K562 (cell line): Measurements from ENCODE around the gene ZNF628. TPM values are rescaled to one million over a fixed set of nuclear protein-coding genes. Genes with fewer than 3 reads are reported as not detected.

Experiments
- polyA plus RNA-seq, 8 experiments: library from polyadenylated mRNA; depleted of rRNA in 4 of 8; stranded (reverse) in 5 of 8; unstranded in 3 of 8; fragments of >200 nt; fragmentation: Nextera tagmentation in 2 of 8; fragmentation: Illumina TruSeq in 1 of 8; extraction: Ambion mirVana in 2 of 8; extraction: Trizol in 1 of 8; gene quantifications; 2 replicates each; pipeline versions ENCODE4 v1.2.1 to v1.2.3, GENCODE V29; 2011 to 2014; ENCODE audit warnings: inconsistent platforms in 1 of 8, missing spikeins in 1 of 8
- total RNA-seq, 7 experiments: library from RNA; depleted of rRNA in 6 of 7; stranded (reverse); fragments of >200 nt in 6 of 7; fragmentation: Illumina TruSeq in 2 of 7; extraction: Trizol in 2 of 7; gene quantifications; 2 replicates each; pipeline versions ENCODE4 v1.2.1 to v1.2.3, GENCODE V29; 2011 to 2021; ENCODE audit warnings: low replicate concordance in 1 of 7
- TF ChIP-seq, protein P1 (sequence below), 2 experiments: IDR thresholded peaks in 1 of 2; conservative IDR thresholded peaks in 1 of 2; 2 replicates each; pipeline ENCODE4 v1.6.1; 2016; ENCODE audit warnings: low read depth in 2 of 2, mild to moderate bottlenecking in 1 of 2, missing compliant biosample characterization in 1 of 2, missing genetic modification characterization in 1 of 2, moderate library complexity in 1 of 2
- TF ChIP-seq, protein P2 (sequence below), 2 experiments: fragments of 450-650 bp; IDR thresholded peaks; 2 replicates each; pipeline ENCODE4 v1.6.1; 2016
- TF ChIP-seq, protein P3 (sequence below): sonication (generic); IDR thresholded peaks from 2 replicates; pipeline ENCODE4 v1.6.1; 2016
- TF ChIP-seq, protein P4 (sequence below): fragments of 450-650 bp; IDR thresholded peaks from 2 replicates; pipeline ENCODE4 v1.6.1; 2016; ENCODE audit warnings: mild to moderate bottlenecking, moderate library complexity
- TF ChIP-seq, protein P5 (sequence below): fragments of 450-650 bp; IDR thresholded peaks from 2 replicates; pipeline ENCODE4 v1.6.1; 2018; ENCODE audit warnings: mild to moderate bottlenecking, low read depth; ENCODE audit not compliant: partially characterized antibody

ZNF628 gene
- total and polyA plus RNA-seq, 9 of the 15 experiments (the other 6 are each of a cell fraction or from before 2014, with no cell fraction given) = 0.13 to 13.6 (median 2.2) TPM; not detected in 3

DNA sequence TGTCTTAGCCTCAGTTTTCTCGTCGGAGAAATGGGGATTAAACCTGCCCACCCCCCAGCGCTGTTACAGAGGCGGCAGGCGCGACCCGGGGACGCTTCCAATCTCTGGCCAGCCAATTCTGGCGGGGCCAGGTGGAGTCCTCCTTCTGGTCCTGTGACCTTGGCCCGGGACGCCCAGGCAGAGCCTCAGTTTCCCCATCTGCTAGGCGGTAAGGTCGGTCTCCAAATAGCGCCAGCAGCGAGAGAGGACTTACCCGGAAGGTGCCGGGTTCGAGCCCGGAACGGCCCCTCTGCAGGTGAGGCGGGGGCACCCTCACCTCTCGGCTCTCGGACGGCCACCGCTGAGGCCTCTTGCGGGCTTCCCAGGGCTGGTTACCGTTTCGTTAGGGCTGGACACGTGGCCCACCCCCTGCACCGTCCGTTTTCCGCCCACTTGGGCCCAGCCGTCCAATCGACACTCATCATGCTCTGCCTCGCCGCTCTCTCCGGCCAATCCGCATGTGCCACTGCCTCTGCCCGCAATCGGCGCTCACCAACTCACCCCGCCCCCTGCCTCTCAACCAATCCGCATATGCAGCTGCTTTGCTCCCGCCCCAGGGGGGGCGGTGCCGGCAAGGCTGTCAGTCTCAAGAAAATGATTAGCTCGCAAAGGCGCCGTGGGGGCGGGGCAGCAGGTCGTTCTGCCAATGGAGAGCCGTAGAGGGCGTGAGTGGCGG is 15.0 kb upstream of the ZNF628 start, which contains the start of gene ISOC2 (continued):
- TF ChIP-seq, protein P1, sequence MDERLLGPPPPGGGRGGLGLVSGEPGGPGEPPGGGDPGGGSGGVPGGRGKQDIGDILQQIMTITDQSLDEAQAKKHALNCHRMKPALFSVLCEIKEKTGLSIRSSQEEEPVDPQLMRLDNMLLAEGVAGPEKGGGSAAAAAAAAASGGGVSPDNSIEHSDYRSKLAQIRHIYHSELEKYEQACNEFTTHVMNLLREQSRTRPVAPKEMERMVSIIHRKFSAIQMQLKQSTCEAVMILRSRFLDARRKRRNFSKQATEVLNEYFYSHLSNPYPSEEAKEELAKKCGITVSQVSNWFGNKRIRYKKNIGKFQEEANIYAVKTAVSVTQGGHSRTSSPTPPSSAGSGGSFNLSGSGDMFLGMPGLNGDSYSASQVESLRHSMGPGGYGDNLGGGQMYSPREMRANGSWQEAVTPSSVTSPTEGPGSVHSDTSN (CRISPR knock-in tag; IDR thresholded peaks at IDR 0.05; ENCODE audit: low read depth) = peak; percentile 95
- TF ChIP-seq, protein P1 (tag; conservative IDR thresholded peaks at IDR 0.05; ENCODE audit: low read depth) = peak; percentile 98
- TF ChIP-seq, protein P2, sequence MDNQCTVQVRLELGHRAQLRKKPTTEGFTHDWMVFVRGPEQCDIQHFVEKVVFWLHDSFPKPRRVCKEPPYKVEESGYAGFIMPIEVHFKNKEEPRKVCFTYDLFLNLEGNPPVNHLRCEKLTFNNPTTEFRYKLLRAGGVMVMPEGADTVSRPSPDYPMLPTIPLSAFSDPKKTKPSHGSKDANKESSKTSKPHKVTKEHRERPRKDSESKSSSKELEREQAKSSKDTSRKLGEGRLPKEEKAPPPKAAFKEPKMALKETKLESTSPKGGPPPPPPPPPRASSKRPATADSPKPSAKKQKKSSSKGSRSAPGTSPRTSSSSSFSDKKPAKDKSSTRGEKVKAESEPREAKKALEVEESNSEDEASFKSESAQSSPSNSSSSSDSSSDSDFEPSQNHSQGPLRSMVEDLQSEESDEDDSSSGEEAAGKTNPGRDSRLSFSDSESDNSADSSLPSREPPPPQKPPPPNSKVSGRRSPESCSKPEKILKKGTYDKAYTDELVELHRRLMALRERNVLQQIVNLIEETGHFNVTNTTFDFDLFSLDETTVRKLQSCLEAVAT (IDR thresholded peaks at IDR 0.05) = no peak; a peak in 2 of 4 replicates
- TF ChIP-seq, protein P3, sequence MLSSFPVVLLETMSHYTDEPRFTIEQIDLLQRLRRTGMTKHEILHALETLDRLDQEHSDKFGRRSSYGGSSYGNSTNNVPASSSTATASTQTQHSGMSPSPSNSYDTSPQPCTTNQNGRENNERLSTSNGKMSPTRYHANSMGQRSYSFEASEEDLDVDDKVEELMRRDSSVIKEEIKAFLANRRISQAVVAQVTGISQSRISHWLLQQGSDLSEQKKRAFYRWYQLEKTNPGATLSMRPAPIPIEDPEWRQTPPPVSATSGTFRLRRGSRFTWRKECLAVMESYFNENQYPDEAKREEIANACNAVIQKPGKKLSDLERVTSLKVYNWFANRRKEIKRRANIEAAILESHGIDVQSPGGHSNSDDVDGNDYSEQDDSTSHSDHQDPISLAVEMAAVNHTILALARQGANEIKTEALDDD = no peak; the same call in 1 of the 2 replicates
- TF ChIP-seq, protein P4, sequence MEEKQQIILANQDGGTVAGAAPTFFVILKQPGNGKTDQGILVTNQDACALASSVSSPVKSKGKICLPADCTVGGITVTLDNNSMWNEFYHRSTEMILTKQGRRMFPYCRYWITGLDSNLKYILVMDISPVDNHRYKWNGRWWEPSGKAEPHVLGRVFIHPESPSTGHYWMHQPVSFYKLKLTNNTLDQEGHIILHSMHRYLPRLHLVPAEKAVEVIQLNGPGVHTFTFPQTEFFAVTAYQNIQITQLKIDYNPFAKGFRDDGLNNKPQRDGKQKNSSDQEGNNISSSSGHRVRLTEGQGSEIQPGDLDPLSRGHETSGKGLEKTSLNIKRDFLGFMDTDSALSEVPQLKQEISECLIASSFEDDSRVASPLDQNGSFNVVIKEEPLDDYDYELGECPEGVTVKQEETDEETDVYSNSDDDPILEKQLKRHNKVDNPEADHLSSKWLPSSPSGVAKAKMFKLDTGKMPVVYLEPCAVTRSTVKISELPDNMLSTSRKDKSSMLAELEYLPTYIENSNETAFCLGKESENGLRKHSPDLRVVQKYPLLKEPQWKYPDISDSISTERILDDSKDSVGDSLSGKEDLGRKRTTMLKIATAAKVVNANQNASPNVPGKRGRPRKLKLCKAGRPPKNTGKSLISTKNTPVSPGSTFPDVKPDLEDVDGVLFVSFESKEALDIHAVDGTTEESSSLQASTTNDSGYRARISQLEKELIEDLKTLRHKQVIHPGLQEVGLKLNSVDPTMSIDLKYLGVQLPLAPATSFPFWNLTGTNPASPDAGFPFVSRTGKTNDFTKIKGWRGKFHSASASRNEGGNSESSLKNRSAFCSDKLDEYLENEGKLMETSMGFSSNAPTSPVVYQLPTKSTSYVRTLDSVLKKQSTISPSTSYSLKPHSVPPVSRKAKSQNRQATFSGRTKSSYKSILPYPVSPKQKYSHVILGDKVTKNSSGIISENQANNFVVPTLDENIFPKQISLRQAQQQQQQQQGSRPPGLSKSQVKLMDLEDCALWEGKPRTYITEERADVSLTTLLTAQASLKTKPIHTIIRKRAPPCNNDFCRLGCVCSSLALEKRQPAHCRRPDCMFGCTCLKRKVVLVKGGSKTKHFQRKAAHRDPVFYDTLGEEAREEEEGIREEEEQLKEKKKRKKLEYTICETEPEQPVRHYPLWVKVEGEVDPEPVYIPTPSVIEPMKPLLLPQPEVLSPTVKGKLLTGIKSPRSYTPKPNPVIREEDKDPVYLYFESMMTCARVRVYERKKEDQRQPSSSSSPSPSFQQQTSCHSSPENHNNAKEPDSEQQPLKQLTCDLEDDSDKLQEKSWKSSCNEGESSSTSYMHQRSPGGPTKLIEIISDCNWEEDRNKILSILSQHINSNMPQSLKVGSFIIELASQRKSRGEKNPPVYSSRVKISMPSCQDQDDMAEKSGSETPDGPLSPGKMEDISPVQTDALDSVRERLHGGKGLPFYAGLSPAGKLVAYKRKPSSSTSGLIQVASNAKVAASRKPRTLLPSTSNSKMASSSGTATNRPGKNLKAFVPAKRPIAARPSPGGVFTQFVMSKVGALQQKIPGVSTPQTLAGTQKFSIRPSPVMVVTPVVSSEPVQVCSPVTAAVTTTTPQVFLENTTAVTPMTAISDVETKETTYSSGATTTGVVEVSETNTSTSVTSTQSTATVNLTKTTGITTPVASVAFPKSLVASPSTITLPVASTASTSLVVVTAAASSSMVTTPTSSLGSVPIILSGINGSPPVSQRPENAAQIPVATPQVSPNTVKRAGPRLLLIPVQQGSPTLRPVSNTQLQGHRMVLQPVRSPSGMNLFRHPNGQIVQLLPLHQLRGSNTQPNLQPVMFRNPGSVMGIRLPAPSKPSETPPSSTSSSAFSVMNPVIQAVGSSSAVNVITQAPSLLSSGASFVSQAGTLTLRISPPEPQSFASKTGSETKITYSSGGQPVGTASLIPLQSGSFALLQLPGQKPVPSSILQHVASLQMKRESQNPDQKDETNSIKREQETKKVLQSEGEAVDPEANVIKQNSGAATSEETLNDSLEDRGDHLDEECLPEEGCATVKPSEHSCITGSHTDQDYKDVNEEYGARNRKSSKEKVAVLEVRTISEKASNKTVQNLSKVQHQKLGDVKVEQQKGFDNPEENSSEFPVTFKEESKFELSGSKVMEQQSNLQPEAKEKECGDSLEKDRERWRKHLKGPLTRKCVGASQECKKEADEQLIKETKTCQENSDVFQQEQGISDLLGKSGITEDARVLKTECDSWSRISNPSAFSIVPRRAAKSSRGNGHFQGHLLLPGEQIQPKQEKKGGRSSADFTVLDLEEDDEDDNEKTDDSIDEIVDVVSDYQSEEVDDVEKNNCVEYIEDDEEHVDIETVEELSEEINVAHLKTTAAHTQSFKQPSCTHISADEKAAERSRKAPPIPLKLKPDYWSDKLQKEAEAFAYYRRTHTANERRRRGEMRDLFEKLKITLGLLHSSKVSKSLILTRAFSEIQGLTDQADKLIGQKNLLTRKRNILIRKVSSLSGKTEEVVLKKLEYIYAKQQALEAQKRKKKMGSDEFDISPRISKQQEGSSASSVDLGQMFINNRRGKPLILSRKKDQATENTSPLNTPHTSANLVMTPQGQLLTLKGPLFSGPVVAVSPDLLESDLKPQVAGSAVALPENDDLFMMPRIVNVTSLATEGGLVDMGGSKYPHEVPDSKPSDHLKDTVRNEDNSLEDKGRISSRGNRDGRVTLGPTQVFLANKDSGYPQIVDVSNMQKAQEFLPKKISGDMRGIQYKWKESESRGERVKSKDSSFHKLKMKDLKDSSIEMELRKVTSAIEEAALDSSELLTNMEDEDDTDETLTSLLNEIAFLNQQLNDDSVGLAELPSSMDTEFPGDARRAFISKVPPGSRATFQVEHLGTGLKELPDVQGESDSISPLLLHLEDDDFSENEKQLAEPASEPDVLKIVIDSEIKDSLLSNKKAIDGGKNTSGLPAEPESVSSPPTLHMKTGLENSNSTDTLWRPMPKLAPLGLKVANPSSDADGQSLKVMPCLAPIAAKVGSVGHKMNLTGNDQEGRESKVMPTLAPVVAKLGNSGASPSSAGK = peak; percentile 84
- TF ChIP-seq, protein P5, sequence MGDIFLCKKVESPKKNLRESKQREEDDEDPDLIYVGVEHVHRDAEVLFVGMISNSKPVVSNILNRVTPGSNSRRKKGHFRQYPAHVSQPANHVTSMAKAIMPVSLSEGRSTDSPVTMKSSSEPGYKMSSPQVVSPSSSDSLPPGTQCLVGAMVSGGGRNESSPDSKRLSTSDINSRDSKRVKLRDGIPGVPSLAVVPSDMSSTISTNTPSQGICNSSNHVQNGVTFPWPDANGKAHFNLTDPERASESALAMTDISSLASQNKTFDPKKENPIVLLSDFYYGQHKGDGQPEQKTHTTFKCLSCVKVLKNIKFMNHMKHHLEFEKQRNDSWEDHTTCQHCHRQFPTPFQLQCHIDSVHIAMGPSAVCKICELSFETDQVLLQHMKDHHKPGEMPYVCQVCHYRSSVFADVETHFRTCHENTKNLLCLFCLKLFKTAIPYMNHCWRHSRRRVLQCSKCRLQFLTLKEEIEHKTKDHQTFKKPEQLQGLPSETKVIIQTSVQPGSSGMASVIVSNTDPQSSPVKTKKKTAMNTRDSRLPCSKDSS = no peak
